ENCODE data around the gene NR0B2. TPM values are rescaled to one million over a fixed set of nuclear protein-coding genes. Genes with fewer than 3 reads are reported as not detected.

The NR0B2 gene
- polyA plus RNA-seq, 2 of the 4 experiments (the other 2 are of a cell fraction), result not detected

- no peak for TF ChIP-seq CTCF (IDR thresholded peaks at IDR 0.05)
These were observed 46.2 kb upstream of the NR0B2 start, which contains the start of gene KDF1 (continued) for GRCh38 chr1:26959722-26960624.

GRCh38 chr1:26959270-26959669, 45.5 kb upstream of the NR0B2 start:
- ATAC-seq, result no peak
- Histone ChIP-seq H3K4me3 (no peak overlapping the region), H3K4me2 (no peak overlapping the region), H3K27ac (no peak overlapping the region; a peak in 1 of 6 replicates), H3K9me3 (no peaks in the 10 kb centered on the region), H3K4me1 (peaks cover 25% of the 10 kb centered on the region)
- no peak for TF ChIP-seq MAZ (IDR thresholded peaks at IDR 0.05; ENCODE audit: borderline replicate concordance, low read depth, low read length)
- TF ChIP-seq ESRRA (IDR thresholded peaks at IDR 0.05; ENCODE audit: borderline replicate concordance, low read length), result no peak
- no peak for TF ChIP-seq ZFP36 (IDR thresholded peaks at IDR 0.05; ENCODE audit: borderline replicate concordance, partially characterized antibody)
- TF ChIP-seq POLR2AphosphoS2 (conservative IDR thresholded peaks at IDR 0.05; ENCODE audit: low read length), result no peak
- no peak for TF ChIP-seq CHD2 (IDR thresholded peaks at IDR 0.05; ENCODE audit: low read length, partially characterized antibody)
- no peak for TF ChIP-seq HEYL (CRISPR knock-in tag; IDR thresholded peaks at IDR 0.05)
- TF ChIP-seq CBX8 (IDR thresholded peaks at IDR 0.05), result no peak
- no peak for TF ChIP-seq EP300 (IDR thresholded peaks at IDR 0.05)
- TF ChIP-seq HOXA7 (CRISPR knock-in tag; IDR thresholded peaks at IDR 0.05), result no peak
- TF ChIP-seq ATOH8 (CRISPR knock-in tag; IDR thresholded peaks at IDR 0.05; ENCODE audit: low read depth), result no peak
- TF ChIP-seq ZNF302 (CRISPR knock-in tag; IDR thresholded peaks at IDR 0.05), result no peak
- ChIA-PET CTCF (interaction anchor here (0.7 to 1.2 kb wide), 2 partner anchors 25 to 72 kb away, joined by 3 read pairs; no protein-coding TSS in a partner anchor), POLR2A (interaction anchor here (1.2 kb wide), 1 partner anchor 35 kb away, joined by 3 read pairs; no protein-coding TSS in a partner anchor)
- DNase-seq (ENCODE audit: low read depth in 1 of 2, low spot score in 1 of 2), result no peak
- 86% methylated on average over 9 of the region's 13 CpGs for WGBS (ENCODE audit: missing lambda C conversion rate)
- no peak for FAIRE-seq

- CTCF ChIA-PET, result interaction anchor here (0.7 to 5.5 kb wide), 2 partner anchors 10 to 40 kb away, joined by 4 to 38 read pairs; no protein-coding TSS in a partner anchor
- DNase-seq (ENCODE audit: low read depth in 1 of 2, low spot score in 1 of 2) (no peak), FAIRE-seq (no peak), ATAC-seq (no peak)
- POLR2A ChIA-PET, result no interaction called here
- H3K4me1 ChIP-seq, result peaks cover 21% of the 10 kb centered on the region
- H3K4me2 ChIP-seq, result no peak overlapping the region
- H3K27ac ChIP-seq, result no peak overlapping the region; a peak in 1 of 6 replicates
- WGBS (ENCODE audit: missing lambda C conversion rate), result 81% methylated on average over 3 of the region's 3 CpGs
- H3K9me3 ChIP-seq, result no peaks in the 10 kb centered on the region
- TF ChIP-seq PBX3 (IDR thresholded peaks at IDR 0.05) (no peak), HDAC2 (IDR thresholded peaks at IDR 0.05) (no peak), REST (IDR thresholded peaks at IDR 0.05) (no peak), NPAS2 (CRISPR knock-in tag; IDR thresholded peaks at IDR 0.05; ENCODE audit: borderline replicate concordance) (no peak), GATA3 (IDR thresholded peaks at IDR 0.05; ENCODE audit: borderline replicate concordance) (no peak)
- no peak overlapping the region for H3K4me3 ChIP-seq
These were observed 43.5 kb upstream of the NR0B2 start for GRCh38 chr1:26957306-26957705.

All from A549 (cell line).